ENCODE data around the gene RCAN3. TPM values are rescaled to one million over a fixed set of nuclear protein-coding genes. Genes with fewer than 3 reads are reported as not detected.

The RCAN3 gene
- total and polyA plus RNA-seq, 2 of the 13 experiments (the other 11 are each of a cell fraction or from before 2014, with no cell fraction given) = 12.2 to 13.3 TPM

DNA sequence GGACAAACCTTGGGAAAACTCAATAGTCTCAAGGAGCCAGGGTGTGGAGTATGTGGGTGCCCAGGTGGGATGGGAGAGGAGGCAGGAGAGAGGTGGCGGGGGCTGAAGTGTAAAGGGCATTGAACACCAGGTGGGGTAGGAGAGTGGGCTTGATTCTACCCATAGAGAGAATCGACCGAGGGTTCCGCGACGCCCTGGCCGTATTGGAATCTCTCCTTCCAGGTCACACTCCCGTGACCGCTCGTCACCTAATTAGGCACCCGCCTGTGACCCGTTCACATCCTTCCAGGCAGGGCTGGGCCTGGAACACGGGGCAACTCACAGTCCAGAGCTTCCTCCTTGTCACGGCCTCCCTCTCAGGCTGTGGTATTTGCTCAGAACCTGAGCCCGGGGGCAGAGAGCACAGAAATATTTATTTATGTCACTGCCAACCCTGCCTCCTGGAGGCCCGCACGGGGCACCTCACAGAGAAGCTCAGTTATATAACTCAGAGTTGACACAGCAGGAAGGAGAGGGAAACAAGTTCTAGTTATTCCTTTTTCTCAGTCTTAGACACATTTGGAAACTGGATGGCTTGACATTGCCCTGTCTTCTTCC is 65.3 kb downstream of the RCAN3 start (continued):
- TF ChIP-seq, protein P1, sequence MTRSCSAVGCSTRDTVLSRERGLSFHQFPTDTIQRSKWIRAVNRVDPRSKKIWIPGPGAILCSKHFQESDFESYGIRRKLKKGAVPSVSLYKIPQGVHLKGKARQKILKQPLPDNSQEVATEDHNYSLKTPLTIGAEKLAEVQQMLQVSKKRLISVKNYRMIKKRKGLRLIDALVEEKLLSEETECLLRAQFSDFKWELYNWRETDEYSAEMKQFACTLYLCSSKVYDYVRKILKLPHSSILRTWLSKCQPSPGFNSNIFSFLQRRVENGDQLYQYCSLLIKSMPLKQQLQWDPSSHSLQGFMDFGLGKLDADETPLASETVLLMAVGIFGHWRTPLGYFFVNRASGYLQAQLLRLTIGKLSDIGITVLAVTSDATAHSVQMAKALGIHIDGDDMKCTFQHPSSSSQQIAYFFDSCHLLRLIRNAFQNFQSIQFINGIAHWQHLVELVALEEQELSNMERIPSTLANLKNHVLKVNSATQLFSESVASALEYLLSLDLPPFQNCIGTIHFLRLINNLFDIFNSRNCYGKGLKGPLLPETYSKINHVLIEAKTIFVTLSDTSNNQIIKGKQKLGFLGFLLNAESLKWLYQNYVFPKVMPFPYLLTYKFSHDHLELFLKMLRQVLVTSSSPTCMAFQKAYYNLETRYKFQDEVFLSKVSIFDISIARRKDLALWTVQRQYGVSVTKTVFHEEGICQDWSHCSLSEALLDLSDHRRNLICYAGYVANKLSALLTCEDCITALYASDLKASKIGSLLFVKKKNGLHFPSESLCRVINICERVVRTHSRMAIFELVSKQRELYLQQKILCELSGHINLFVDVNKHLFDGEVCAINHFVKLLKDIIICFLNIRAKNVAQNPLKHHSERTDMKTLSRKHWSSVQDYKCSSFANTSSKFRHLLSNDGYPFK (CRISPR knock-in tag; IDR thresholded peaks at IDR 0.05; ENCODE audit: borderline replicate concordance) = peak; percentile 71; the same call in 1 of the 2 replicates
- TF ChIP-seq, protein P2, sequence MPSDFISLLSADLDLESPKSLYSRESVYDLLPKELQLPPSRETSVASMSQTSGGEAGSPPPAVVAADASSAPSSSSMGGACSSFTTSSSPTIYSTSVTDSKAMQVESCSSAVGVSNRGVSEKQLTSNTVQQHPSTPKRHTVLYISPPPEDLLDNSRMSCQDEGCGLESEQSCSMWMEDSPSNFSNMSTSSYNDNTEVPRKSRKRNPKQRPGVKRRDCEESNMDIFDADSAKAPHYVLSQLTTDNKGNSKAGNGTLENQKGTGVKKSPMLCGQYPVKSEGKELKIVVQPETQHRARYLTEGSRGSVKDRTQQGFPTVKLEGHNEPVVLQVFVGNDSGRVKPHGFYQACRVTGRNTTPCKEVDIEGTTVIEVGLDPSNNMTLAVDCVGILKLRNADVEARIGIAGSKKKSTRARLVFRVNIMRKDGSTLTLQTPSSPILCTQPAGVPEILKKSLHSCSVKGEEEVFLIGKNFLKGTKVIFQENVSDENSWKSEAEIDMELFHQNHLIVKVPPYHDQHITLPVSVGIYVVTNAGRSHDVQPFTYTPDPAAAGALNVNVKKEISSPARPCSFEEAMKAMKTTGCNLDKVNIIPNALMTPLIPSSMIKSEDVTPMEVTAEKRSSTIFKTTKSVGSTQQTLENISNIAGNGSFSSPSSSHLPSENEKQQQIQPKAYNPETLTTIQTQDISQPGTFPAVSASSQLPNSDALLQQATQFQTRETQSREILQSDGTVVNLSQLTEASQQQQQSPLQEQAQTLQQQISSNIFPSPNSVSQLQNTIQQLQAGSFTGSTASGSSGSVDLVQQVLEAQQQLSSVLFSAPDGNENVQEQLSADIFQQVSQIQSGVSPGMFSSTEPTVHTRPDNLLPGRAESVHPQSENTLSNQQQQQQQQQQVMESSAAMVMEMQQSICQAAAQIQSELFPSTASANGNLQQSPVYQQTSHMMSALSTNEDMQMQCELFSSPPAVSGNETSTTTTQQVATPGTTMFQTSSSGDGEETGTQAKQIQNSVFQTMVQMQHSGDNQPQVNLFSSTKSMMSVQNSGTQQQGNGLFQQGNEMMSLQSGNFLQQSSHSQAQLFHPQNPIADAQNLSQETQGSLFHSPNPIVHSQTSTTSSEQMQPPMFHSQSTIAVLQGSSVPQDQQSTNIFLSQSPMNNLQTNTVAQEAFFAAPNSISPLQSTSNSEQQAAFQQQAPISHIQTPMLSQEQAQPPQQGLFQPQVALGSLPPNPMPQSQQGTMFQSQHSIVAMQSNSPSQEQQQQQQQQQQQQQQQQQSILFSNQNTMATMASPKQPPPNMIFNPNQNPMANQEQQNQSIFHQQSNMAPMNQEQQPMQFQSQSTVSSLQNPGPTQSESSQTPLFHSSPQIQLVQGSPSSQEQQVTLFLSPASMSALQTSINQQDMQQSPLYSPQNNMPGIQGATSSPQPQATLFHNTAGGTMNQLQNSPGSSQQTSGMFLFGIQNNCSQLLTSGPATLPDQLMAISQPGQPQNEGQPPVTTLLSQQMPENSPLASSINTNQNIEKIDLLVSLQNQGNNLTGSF (CRISPR knock-in tag; IDR thresholded peaks at IDR 0.05) = no peak
- TF ChIP-seq ZNF670 (CRISPR knock-in tag; IDR thresholded peaks at IDR 0.05; ENCODE audit: borderline replicate concordance) (no peak), ETV6 (CRISPR knock-in tag; conservative IDR thresholded peaks at IDR 0.05) (no peak), BORCS8-MEF2B (CRISPR knock-in tag; IDR thresholded peaks at IDR 0.05) (peak; percentile 75; the same call in 1 of the 2 replicates), HDAC2 (CRISPR knock-in tag; IDR thresholded peaks at IDR 0.05) (peak; percentile 95), SKI (IDR thresholded peaks at IDR 0.05; ENCODE audit: partially characterized antibody) (peak; percentile 72), HMGA1 (CRISPR knock-in tag; conservative IDR thresholded peaks at IDR 0.05) (no peak), ZBTB42 (CRISPR knock-in tag; IDR thresholded peaks at IDR 0.05) (no peak), ZNF224 (CRISPR knock-in tag; IDR thresholded peaks at IDR 0.05) (no peak), PHB2 (IDR thresholded peaks at IDR 0.05; ENCODE audit: partially characterized antibody) (no peak), GLI4 (CRISPR knock-in tag; IDR thresholded peaks at IDR 0.05; ENCODE audit: borderline replicate concordance) (no peak), HOXA5 (CRISPR knock-in tag; IDR thresholded peaks at IDR 0.05) (no peak), NR2F1 (CRISPR knock-in tag; IDR thresholded peaks at IDR 0.05) (peak; percentile 29 to 67; a peak in 3 of 4 replicates), CREM (IDR thresholded peaks at IDR 0.05) (peak; percentile 85), CREM (CRISPR knock-in tag; IDR thresholded peaks at IDR 0.05) (no peak), ZNF136 (CRISPR knock-in tag; IDR thresholded peaks at IDR 0.05; ENCODE audit: low read depth) (no peak; the same call in 1 of the 2 replicates), ZSCAN20 (CRISPR knock-in tag; IDR thresholded peaks at IDR 0.05; ENCODE audit: borderline replicate concordance) (no peak)
- TF ChIP-seq, protein P3, sequence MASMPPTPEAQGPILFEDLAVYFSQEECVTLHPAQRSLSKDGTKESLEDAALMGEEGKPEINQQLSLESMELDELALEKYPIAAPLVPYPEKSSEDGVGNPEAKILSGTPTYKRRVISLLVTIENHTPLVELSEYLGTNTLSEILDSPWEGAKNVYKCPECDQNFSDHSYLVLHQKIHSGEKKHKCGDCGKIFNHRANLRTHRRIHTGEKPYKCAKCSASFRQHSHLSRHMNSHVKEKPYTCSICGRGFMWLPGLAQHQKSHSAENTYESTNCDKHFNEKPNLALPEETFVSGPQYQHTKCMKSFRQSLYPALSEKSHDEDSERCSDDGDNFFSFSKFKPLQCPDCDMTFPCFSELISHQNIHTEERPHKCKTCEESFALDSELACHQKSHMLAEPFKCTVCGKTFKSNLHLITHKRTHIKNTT (CRISPR knock-in tag; IDR thresholded peaks at IDR 0.05) = no peak
- TF ChIP-seq, protein P4, sequence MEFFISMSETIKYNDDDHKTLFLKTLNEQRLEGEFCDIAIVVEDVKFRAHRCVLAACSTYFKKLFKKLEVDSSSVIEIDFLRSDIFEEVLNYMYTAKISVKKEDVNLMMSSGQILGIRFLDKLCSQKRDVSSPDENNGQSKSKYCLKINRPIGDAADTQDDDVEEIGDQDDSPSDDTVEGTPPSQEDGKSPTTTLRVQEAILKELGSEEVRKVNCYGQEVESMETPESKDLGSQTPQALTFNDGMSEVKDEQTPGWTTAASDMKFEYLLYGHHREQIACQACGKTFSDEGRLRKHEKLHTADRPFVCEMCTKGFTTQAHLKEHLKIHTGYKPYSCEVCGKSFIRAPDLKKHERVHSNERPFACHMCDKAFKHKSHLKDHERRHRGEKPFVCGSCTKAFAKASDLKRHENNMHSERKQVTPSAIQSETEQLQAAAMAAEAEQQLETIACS (CRISPR knock-in tag; IDR thresholded peaks at IDR 0.05) = no peak; the same call in 1 of the 2 replicates

Data from HepG2 (cell line).